SU-DHL-6 (cell line): Measurements from ENCODE around the gene BCAS3.
"Not testable (repeated sequence)": the region's sequence is repeated elsewhere in the genome, so short reads cannot be mapped to it uniquely, and the experiment has no call there.

ENCODE experiments used
- H2AFZ ChIP-seq: fragments of 200-600 bp; sonication (generic); 2 replicates; pipeline ENCODE4 v1.6.1; 2014; ENCODE audit warnings: low read depth, mild to moderate bottlenecking, moderate library complexity, mixed read lengths, antibody characterized with exemption, low read length; ENCODE audit not compliant: severe bottlenecking
- H3F3A ChIP-seq: fragments of 200-600 bp; shearing (Covaris generic); 2 replicates; pipeline ENCODE4 v1.6.0; 2016; ENCODE audit warnings: antibody characterized with exemption, mild to moderate bottlenecking; ENCODE audit not compliant: insufficient read depth
- H3K27ac ChIP-seq: fragments of 200-600 bp; sonication (generic); 2 replicates; pipeline ENCODE4 v1.5.1; 2016; ENCODE audit warnings: low read depth, mild to moderate bottlenecking, low read length, moderate library complexity, mixed read lengths
- H3K27me3 ChIP-seq: fragments of 200-600 bp; sonication (generic), shearing (Covaris generic); 2 replicates; pipeline ENCODE4 v1.6.0; 2014; ENCODE audit warnings: mild to moderate bottlenecking, low read length
- H3K36me3 ChIP-seq: fragments of 200-600 bp; sonication (generic); 2 replicates; pipeline ENCODE4 v1.6.1; 2014; ENCODE audit warnings: mild to moderate bottlenecking, low read length, mixed read lengths
- H3K4me2 ChIP-seq: fragments of 300-600, 200-600 bp; shearing (Covaris generic), sonication (generic); 2 replicates; pipeline ENCODE4 v1.6.0; 2014; ENCODE audit warnings: low read length, low read depth, mild to moderate bottlenecking; ENCODE audit not compliant: poor library complexity, severe bottlenecking
- H3K4me3 ChIP-seq: fragments of 200-600 bp; sonication (generic); 2 replicates; pipeline ENCODE4 v1.5.1; 2014; ENCODE audit warnings: antibody characterized with exemption, low read length, mild to moderate bottlenecking, mixed read lengths; ENCODE audit not compliant: insufficient read depth, poor library complexity, severe bottlenecking
- H3K79me2 ChIP-seq: fragments of 200-600 bp; sonication (generic); 2 replicates; pipeline ENCODE4 v1.6.1; 2014; ENCODE audit warnings: mild to moderate bottlenecking, low read length, moderate library complexity; ENCODE audit not compliant: insufficient read depth
- H3K9ac ChIP-seq: fragments of 200-600 bp; sonication (generic); 2 replicates; pipeline ENCODE4 v1.7.0; 2014; ENCODE audit warnings: mild to moderate bottlenecking, low read length
- H3K9me2 ChIP-seq: fragments of 200-600 bp; sonication (generic); replicated peaks from 2 replicates; pipeline ENCODE4 v1.6.1; 2014; ENCODE audit warnings: low read length; ENCODE audit not compliant: insufficient read depth
- H3K9me3 ChIP-seq: fragments of 200-600 bp; sonication (generic); 2 replicates; pipeline ENCODE4 v1.6.1; 2014; ENCODE audit warnings: low read length, mixed read lengths; ENCODE audit not compliant: insufficient read depth
- H4K20me1 ChIP-seq: fragments of 200-600 bp; sonication (generic); 2 replicates; pipeline ENCODE4 v1.6.1; 2014; ENCODE audit warnings: low read depth, mild to moderate bottlenecking, antibody characterized with exemption, low read length, moderate library complexity, mixed read lengths
- CTCF ChIP-seq: fragments of 200-600 bp; sonication (generic); IDR thresholded peaks from one replicate; pipeline ENCODE4 v1.5.1; 2017; ENCODE audit warnings: antibody characterized with exemption, mild to moderate bottlenecking, low read length, moderate library complexity; ENCODE audit not compliant: insufficient read depth, poor library complexity, severe bottlenecking
- EZH2phosphoT487 ChIP-seq: fragments of 200-600 bp; sonication (generic), shearing (Covaris generic); conservative IDR thresholded peaks from 2 replicates; pipeline ENCODE4 v1.6.1; 2018; ENCODE audit warnings: mild to moderate bottlenecking, antibody characterized with exemption, low read length, moderate library complexity, mixed read lengths

Gene BCAS3

GRCh38 chr17:60770946-60771422 is 93.3 kb downstream of the BCAS3 start:
- Histone ChIP-seq H3K4me3 (no peak overlapping the region), H3K79me2 (no peaks in the 10 kb centered on the region), H3K27me3 (no peaks in the 10 kb centered on the region), H4K20me1 (no peaks in the 10 kb centered on the region), H3K9ac (no peak overlapping the region), H3K27ac (no peak overlapping the region), H2AFZ (no peak overlapping the region), H3K9me2 (no peaks in the 10 kb centered on the region), H3K36me3 (no peaks in the 10 kb centered on the region), H3K4me2 (no peak overlapping the region), H3K9me3 (no peaks in the 10 kb centered on the region), H3F3A (no peaks in the 10 kb centered on the region)
- TF ChIP-seq EZH2phosphoT487, result no peak
- no peak for TF ChIP-seq CTCF

GRCh38 chr17:60771621-60772020 is 94.0 kb downstream of the BCAS3 start:
- not testable (repeated sequence) for H3F3A ChIP-seq, H3K27ac ChIP-seq, H3K9me2 ChIP-seq, H3K9me3 ChIP-seq, H2AFZ ChIP-seq, H3K9ac ChIP-seq, H3K27me3 ChIP-seq, H4K20me1 ChIP-seq, H3K36me3 ChIP-seq, H3K79me2 ChIP-seq, H3K4me2 ChIP-seq, H3K4me3 ChIP-seq

GRCh38 chr17:60773552-60773951 is 95.9 kb downstream of the BCAS3 start:
- TF ChIP-seq CTCF (no peak), EZH2phosphoT487 (no peak)
- Histone ChIP-seq H3K9me3 (no peaks in the 10 kb centered on the region), H3K27me3 (no peaks in the 10 kb centered on the region), H3K4me2 (no peak overlapping the region), H3K27ac (no peak overlapping the region), H4K20me1 (no peaks in the 10 kb centered on the region), H3K9me2 (no peaks in the 10 kb centered on the region), H3F3A (no peaks in the 10 kb centered on the region), H3K4me3 (no peak overlapping the region), H3K79me2 (no peaks in the 10 kb centered on the region), H3K9ac (no peak overlapping the region), H3K36me3 (no peaks in the 10 kb centered on the region), H2AFZ (no peak overlapping the region)

GRCh38 chr17:60781880-60782412 is 104.3 kb downstream of the BCAS3 start:
- Histone ChIP-seq H3K27me3 (no peaks in the 10 kb centered on the region), H3K9me3 (no peaks in the 10 kb centered on the region), H3K27ac (no peak overlapping the region), H4K20me1 (no peaks in the 10 kb centered on the region), H3F3A (no peaks in the 10 kb centered on the region), H3K36me3 (no peaks in the 10 kb centered on the region), H3K4me3 (no peak overlapping the region), H3K9ac (no peak overlapping the region), H3K4me2 (no peak overlapping the region), H2AFZ (no peak overlapping the region), H3K79me2 (no peaks in the 10 kb centered on the region), H3K9me2 (no peaks in the 10 kb centered on the region)
- no peak for TF ChIP-seq CTCF
- no peak for TF ChIP-seq EZH2phosphoT487
